Stimulated activated CD4-positive, alpha-beta T cell treated with anti-CD3 and anti-CD28 coated beads, TNF-alpha, amount 100 ng/mL, for 24 hours (primary cell): ENCODE measurements around the gene PRDM16.

Experiments used
- DNase-seq, 3 experiments: peaks; one replicate each; pipeline ENCODE4 v3.0.0-alpha.2; 2020; ENCODE audit warnings: low read depth in 3 of 3

Gene PRDM16

DNA sequence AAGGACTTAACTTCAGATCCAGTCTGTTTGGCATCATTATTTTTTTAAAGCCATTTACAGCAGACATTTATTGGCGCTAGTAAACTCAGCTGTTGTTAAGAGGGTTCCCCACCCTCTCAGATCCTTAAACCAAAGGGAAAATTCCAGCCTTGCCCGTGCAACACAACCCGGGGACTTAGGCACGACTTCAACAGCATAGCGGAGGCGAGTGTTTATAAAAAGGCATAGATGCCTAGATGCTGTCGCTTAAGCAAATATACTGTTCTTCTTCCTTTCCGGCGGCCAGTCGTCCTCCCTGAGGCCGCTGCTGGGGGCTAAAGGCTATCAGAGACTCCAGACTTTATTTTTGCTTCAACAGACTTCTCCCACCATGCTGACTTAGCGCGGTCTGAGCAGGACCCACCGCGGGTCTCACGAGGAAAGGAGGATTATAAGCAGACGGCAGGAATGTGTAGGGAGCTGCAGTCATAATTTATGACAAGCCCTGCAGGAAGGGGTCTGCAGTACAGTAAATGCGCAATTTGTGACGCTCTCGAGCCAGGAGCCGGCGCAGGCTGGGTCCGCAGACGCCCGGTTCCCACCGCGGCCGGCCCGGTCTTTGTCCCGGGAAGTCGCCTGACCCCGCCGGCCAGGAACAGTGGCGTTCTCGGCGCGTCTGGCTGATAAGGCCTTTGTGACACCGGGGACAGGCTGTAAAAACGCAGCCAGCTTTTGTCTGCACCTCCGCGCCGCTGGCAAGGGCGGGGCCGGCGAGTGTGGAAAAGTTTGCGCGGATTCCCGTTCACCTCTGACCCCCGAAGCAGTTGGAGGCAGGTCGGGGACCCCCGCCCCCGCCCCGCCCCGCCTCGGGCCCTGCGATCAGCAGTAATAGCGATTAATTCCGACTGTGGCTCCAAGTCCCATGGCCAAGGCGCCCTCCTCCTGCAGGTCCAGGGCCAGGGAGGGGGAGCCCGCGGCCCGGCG, 324.3 kb downstream of the PRDM16 start:
- DNase-seq: no peak

DNA sequence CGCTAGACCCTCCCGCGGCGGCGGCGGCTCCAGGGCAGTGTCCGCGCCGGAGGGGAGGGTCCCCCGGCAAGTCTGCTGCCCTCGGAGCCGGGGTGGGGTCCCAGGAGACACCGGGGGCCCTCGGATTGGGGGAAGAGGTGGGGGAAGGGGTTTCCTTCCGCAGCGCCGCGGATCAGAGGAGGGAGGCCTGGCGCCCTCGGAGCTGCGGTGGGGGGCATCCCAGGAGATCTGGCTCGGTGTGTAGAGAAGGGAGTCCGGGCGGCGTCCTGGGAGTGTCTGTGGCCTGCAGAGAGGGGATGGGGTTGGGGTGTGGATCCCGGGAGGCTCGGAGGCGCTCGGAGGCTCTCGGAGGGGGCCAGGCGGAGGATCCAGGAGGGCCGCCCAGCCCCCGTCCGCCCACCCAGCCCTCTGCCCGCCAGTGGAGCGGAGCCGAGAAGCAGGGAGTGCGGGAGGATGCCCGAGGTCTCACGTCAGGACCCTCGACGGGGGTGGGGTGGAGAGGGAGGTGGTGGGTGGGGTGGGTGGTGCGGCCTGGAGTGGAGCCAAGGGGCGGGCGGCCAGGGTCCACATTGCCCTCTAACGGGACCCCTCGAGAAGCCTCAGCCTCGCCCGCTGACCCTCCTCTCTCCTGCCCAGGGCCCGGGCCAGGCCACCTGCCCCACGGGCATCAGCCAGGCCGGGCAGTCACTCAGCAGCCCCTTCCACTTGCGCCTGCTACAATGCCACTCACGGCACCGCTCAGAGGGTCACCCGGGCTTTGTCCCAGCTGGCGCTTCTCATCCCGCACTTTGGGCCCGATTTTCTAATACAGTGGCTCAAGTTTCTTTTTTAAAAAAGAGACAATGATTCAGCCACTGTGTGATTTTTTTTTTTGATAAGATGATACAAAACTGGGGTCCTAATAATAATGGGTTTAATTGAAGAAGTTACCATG, 325.3 kb downstream of the PRDM16 start:
- no peak for DNase-seq

DNA sequence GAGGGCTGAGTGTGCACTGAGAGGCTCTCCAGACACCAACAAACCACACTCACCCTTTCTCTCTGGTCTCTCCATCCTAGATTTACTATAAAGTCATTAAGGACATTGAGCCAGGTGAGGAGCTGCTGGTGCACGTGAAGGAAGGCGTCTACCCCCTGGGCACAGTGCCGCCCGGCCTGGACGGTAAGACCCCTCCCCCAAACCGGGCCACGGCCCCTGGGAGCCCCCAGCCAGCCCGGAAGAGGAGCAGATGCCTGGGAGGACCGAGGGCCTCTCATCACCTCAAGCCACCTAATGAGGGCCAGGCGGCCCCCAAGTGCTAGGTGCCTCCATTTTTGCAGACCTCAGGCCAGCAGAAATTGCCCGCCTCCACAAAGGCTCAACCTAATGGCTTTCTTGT, 327.4 kb downstream of the PRDM16 start:
- DNase-seq: no peak

DNA sequence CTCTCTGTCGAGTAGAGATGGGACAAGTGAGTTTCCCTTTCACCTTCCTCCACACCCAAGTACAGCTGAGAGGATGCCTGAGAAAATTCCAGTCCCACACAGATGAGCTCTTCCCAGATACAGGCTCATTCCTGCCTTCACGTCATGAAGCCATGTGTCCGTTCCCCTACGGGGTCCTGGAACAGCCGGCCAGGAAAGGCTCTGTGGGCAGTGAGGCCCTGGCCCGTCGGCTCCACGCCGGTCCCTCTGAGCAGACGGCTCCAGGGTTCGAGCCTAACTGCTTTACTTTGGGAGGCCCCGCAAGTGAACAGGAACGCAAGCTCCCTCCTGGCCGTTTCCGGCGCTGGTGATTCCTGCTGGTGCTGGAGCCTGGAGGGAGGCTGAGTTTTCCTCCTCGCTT, 328.3 kb downstream of the PRDM16 start:
- DNase-seq: no peak

DNA sequence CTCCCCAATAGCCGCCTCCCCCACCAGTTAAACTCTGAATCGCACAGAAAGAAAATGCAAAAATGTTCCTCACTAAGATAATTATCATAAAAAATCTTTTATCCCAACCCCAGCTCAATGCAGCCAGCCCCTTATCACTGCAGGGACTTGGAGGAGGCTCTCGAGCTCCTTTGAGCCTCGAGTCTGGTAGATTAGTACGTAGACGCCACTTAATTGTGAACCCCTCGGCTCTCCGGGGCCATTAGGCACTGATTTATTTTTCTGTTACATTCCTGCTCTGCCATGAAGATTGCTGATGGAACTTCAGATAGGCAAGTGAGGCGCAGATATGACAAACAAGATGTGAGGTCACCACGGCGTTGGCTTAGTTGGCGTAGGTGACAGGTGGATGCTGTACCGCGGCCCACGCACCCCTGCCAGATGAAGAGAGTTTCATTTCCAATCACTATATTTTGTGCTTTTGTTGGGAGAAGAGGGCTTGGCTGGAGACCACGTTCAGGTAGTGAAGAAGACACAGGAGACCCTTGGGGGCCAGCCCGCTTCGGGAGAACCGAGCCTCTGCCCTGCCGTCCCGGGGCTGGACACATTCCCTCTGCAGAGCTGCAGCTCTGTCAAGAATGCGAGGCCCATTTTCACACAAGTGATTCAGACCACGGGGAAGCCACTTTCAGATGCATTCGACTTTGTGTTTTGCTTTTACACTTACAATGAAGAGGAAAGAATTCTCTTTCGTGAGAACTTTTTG, 329.6 kb downstream of the PRDM16 start:
- DNase-seq: no peak

DNA sequence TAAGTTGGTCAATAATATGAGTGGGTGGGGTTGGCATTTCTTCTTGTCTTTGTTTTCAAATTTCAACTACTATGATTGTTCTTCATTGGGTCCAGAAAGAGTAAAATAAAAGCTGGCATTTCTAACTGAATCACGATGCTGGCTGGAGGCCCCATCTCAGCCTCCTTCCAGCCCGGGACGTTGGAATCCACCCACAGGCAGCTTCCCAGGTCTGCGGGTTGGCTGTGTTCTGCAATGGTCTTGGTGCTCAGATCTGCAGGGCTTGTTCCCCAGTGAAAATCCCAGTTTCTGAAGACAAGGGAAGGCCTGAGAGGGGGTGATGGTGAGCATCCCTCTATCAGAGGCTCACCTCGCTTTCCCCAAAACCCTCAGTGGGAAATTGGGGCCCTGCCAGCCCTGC, 330.7 kb downstream of the PRDM16 start:
- no peak for DNase-seq

DNA sequence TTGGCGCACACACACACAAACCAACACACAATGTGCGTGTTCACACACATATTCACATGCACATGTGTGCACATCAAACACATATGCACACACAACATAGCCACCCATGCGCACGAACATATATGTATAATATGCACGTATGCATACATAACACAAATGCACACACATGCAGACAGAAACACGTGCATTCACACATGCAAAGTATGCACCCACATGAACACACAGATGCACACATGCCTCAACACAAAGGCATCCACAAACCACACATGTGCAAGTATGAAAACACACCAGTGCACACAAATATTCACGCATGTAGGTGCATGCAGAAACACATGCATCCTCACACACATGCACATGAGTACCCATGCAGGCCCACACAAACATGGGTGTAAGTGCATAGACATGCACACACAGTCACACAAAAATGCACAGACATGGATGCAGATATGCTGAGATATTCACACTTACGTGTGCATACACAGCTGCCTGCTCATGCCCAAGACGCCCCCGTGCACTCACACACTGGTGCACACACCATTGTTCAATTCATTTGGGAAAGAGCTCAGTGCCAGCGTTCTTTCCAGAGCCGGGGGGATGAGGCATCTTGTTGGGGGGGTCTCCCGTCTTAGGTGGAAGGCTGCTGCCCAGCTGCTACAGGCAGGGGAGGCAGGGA, 332.7 kb downstream of the PRDM16 start:
- DNase-seq: no peak

DNA sequence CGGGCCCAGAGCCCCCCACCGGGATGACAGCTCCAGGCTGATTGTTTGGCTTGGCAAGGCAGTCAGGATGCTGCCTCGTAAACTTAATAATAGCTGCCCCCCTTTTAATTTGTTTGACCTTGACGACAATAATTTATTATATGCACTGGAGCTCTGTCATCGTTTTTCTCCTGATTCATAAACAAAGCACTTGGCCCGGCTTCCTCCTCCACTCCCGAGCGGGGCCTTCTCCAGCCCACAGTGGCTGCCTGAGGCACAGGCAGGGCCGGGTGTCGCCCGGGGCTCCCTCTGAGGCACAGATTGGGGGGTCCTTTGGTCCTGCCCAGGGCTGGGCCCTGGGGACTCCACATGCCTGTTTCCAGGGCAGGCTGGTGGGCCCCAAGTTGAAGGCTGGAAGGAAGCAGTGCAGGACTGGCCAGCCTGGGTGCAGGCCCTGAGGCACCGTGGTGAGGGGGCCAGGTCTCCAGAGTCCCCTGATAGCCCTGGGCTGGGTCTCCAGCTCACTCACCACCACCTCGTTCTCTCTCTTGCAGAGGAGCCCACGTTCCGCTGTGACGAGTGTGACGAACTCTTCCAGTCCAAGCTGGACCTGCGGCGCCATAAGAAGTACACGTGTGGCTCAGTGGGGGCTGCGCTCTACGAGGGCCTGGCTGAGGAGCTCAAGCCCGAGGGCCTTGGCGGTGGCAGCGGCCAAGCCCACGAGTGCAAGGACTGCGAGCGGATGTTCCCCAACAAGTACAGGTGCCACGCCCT, 333.4 kb downstream of the PRDM16 start:
- no peak for DNase-seq

DNA sequence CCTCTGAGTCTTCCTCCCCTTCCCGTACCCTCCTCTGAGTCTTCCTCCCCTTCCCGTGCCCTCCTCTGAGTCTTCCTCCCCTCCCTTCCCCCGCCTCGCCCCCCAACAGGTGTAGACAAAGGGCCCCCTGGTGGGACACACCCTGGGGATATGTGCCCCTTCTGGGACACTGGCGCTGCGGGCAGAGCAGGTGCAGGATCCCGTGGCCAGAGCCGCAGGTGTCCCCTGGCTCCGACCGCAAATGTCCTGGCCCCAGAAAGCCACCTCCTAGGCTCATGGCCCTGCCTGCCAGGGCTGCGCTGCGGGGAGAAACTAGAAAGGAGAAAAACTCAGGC, 334.0 kb downstream of the PRDM16 start:
- DNase-seq: no peak

DNA sequence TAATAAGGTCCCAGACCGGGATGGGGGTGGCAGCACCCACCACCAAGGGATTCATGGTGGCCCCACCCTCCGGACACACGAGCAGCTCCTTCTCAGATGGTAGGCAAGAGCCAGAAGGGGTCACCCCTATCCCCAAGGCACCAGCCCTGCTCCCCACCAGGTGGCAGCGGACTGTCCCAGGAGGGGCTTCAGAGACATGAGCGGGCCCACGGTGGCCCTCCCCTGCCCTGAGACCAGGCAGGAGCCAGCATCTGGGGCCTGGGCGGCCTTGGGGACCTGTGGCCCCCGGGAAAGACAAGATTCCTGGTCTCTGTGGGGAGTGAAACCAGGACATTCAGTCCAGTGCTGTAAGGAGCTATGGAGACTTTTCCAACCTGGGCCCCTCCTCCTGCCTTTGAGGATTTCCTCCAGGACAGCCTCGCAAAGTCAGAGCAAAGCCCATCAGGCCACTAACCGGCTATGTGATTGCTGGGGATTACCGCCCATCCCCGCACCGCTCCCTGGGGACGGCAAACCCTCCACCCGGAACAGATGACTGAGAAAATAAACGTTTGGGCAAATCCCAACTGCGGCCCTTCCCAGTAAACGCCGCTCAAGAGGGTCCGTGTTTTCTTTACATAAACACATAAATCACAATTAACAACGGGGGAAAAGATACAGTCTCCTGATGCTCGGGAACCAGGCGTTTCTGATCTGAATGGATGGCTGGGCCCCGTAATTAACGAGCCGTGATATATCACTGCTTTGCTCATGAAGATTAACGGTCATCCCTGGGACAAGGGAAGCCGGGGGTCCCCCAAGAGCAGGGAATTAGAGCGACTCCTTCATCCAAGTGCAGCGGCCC, 334.6 kb downstream of the PRDM16 start:
- no peak for DNase-seq

DNA sequence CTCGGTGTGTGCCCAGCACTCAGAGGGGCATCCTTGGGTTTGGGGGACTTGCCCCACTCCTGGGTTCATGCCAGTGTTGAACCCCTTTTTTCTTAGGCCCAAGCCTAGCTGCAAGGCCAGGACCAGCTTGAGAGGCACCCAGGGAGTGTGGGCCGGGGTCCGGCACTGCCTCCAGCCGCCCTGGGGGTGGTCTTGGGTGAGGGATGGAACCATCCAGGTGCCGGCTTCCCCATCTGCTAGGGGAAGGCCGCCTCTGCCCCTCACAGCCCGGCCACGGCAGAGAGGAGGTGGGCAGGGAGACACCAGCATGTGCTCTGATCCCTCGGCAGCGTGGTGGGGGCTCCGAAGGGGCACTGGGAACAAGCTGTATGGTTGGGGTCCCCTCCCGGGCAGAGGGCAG, 335.3 kb downstream of the PRDM16 start:
- DNase-seq: no peak

DNA sequence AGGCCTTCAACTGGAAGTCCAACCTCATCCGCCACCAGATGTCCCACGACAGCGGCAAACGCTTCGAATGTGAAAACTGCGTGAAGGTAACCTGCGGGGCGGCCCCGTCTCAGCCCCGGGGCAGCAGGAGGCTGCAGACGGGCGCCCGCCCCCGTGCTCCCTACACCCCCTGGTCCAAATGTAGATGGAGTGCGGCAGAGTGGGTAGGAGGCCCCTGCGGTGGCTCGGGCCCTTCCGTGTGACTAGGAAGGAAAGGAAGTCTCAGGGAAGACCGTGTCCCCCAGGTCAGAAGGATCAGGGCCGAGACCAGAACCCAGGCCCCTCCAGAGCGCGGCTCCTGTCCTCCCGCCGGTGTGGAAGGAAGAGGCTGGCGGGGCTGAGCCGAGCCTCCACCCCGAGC, 335.8 kb downstream of the PRDM16 start:
- DNase-seq: no peak

DNA sequence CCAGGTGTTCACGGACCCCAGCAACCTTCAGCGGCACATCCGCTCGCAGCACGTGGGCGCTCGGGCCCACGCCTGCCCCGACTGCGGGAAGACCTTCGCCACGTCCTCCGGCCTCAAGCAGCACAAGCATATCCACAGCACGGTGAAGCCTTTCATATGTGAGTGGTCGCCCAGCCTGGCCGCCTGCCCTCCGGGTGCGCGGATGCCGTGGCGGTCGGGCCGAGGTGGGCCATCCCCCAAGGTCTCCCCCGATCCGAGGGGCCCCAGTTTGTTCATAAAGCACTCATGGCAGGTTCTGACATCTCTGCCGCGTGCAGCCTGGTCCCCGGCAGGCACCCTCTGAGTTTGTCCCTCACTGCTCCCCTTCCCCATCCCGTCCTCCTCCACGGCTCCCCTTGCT, 336.5 kb downstream of the PRDM16 start:
- DNase-seq: no peak

DNA sequence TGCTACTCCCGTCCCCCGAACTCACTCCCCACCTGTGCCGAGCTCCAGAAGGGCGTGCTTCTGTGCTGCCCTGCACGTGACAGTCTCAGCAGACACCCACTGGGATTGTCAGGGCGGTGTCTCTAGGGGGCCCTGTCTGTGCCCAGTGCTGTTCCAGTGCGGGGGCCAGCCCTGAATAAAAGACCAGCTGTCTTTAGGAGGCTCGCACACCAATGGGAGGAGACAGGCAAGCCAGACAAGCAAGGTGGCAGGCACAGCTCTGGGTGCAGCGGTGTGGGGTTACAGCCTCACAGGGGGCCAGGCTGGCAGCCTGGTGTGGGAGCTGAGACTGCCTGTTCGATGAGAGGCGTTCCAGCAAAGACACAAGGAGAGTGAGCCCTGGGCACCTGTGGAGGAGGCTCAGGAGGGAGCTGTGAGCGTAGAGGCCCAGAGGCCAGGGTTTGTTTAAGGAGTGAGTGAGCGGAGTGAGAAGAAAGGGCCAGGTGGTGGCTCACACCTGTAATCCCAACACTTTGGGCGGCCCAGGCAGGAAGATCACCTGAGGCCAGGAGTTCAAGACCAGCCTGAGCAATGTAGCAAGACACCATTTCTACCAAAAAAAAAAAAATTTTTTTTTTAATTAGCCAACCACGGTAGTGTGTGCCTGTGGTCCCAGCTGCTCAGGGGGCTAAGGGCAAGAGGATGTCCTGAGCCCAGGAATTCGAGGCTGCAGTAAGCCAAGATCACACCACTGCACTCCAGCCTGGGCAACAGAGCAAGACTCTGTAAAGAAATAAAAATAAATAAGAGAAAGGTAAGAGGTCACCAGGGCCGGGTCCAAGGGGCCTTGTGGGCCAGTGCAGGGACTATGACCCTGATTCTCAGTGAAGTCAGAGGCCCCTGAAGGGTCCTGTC, 337.2 kb downstream of the PRDM16 start:
- DNase-seq: no peak

DNA sequence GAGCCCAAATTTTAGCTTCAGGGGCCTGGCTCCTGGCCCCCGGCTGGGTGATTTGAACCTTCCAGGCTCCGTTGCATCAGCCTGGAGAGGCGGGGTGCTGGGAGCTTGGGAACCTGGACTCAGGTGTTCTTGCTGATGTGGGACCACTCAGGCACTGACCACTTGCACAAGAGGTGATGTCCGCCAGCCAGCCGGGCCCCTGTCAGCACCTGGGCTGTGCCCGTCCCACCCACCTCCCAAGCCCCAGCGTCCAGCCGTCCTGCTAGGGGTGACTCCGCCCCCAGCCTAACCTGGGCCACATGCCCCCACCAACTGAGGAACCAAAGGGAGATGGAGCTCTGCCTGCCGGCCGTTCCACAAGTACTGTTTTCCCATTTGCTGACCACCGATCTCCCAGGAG, 338.0 kb downstream of the PRDM16 start:
- no peak for DNase-seq

DNA sequence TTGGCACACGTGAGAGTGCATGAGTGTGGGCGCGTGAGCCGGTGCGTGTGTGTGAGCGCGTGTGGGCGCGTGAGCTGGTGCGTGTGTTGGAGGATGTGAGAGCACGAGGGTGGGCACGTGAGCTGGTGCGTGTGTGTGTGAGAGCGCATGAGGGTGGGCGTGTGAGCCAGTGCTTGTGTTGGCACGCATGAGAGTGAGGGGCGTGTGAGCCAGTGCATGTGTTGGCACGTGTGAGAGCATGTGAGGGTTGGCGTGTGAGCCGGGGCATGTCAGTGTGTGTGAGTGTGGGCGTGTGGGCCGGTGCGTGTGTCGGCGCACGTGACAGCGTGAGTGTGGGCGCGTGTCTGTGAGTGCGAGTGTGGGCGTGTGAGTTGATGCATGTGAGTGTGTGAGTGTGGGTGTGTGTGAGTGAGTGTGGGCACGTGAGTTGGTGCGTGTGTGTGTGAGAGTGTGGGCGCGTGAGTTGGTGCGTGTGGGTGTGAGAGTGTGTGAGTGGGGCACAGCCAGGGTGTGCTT, 339.8 kb downstream of the PRDM16 start:
- DNase-seq: no peak

DNA sequence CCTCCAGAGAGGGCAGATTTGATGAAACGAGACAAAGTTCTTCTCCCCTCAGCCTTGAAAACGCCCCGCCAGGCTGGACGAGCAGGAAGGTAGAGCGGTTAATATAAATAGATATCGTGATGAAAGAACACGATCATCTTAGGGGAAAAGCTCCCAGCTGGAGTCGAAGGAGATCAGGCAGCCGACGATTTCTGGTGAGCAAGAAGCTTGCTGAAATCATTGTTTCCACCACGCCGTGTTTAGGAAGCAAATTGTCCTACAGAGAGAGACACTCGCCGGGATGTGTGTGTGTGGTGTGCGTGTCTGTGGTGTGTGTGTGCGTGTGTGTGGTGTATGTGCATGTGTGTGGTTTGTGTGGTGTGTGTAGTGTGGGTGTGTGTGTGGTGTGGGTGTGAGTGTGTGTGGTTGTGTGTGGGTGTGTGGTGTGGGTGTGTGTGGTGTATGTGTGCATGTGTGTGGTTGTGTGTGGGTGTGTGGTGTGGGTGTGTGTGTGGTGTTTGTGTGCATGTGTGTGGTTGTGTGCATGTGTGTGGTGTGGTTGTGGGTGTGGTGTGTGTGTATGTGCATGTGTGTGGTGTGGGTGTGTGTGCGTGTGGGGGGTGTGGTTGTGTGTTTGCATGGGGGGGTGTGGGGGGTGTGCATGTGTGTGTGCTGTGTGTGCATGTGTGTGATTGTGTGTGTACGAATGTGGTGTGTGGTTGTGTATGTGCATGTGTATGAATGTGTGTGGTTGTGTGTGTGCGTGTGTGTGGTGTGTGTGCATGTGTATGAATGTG, 340.6 kb downstream of the PRDM16 start:
- no peak for DNase-seq
